Left renal cortex interstitium (tissue), 4 donors: ENCODE data around the gene NDUFB2. TPM values are rescaled to one million over a fixed set of nuclear protein-coding genes. Genes with fewer than 3 reads are reported as not detected.
"Not testable (repeated sequence)": the region's sequence is repeated elsewhere in the genome, so short reads cannot be mapped to it uniquely, and the experiment has no call there.

Experiments
- DNase-seq, 4 donors: peaks; one replicate each; pipeline ENCODE4 v3.0.0-alpha.2; 2013; ENCODE audit warnings: low read depth in 4 of 4, low spot score in 2 of 4, missing footprints in 1 of 4
- polyA plus RNA-seq, 4 donors: library from polyadenylated mRNA; unstranded; fragments of 120-200 nt; gene quantifications; one replicate each; pipeline ENCODE4 v1.2.1, GENCODE V29; 2013; ENCODE audit not compliant: insufficient read length in 4 of 4

NDUFB2 gene
- polyA plus RNA-seq, 4 donors = 176 to 235 (median 184) TPM

DNA sequence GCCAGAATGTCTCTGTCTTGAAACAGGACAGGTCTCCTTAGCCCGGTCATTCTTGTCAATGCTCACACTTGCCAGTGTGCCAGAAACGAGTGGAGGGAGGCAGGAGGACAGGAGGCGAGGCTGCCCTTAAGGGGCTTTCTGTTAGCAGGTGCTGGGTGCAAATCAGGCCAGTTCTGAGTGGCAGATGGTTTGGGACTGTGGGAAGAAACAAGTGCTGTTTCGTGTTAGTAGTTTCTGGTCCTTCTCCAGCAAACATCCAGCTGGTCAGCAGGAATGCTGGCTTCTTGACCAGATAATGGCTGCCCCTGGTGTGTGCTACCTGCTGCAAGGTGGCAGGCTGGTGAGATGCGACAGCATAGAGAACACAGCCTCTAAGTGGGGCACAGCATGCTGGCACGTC, 8.2 kb upstream of the NDUFB2 start:
- no peak for DNase-seq

DNA sequence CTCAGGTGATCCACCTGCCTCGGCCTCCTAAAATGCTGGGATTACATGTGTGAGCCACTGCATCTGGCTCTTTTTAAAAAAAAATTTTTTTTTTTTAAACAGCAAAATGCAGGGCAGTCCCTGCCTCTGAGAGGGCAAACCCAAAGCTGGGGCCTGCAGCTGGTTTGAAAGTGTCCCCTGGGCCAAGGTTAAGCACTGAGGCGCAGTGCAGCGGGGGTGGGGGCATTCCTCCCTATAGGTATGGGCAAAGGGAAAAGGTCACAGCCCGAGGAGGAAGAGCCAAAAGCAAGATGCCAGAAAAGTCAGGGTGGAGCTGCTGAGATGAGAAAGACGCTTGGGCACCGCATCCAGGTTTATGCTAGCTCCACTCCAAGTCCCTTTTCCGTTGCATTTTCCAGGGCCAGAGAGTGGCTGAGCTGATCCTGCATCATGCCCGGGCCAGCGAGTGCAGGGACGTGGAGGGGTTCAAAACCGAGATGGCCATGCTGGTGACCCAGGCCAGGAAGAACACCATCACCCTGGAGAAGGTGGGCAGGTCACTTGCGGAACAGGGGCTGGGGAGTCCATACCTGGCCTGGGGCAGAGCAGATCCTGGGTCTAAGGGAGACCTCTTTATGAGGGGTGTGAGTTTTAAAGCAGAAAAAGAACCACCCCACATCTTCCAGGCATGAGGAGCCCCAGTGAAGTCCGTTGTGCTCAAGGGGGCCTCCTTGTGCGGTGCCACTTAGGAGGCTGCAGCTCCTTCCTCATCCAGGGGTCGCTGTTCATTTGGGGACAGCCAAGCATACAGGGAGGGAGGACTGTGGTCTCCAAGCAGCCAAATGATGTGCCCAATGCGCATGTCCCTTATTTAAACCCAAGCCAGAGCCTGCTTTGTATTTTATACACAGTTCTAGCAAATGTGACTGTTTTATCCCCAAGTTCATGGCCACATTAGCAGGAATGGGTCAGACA, 7.0 kb upstream of the NDUFB2 start:
- DNase-seq = no peak

DNA sequence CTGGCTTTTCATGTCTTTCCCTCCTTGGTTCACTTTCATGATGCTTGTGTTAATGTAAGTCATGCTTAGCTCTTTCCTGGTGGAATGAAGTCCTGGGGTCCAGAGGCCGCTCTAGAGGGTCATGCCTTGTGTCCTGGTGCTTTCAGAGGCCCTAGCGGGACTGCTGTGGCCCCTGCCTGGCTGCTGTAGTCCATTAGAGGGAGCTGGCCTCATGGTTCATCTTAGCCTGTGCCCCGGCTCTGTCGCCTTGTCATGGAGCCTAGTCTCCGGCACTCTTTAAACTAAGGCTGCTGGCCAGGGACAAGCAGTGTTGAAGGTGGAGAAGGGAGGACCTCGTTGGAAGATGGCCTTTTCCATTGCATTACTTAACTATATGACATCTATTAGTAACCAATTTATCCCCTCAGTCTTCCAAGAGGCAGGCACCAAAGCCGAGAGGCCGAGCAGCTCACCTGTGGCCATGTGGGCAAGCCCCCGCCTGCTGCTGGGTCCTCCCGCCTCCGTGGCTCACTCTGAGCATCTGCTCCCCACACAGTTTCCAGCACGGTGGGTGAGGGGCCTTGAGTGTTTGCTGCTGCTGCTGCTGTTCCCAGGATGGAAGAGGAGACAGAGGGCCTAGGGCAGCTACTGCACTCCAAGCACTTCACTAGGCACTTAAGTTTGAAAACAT, 5.0 kb upstream of the NDUFB2 start:
- DNase-seq = no peak

GRCh38 chr7:140693849-140694248, 2.7 kb upstream of the NDUFB2 start:
- not testable (repeated sequence) for DNase-seq

- no peak for DNase-seq
Measured at GRCh38 chr7:140694592-140694991, 1.9 kb upstream of the NDUFB2 start.

DNA sequence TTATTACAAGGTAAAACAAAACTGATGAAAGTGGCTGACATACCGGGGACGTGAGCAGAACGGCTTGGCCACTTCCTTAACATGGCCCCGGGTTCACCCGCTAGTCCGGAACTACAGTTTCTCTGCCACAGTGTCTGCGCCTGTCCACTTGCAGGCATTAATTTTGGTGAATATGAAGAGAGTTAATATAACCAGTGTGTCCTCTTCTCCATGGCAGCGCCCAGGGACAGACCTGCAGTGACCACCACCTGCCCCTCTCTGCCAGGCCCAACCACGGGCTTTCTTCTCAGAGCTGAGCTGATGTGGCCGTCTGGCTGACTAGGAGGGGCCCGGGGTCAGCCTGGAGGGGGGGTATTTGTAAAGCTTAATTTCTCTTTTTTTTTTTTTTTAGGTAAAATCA, 1.1 kb upstream of the NDUFB2 start:
- DNase-seq = no peak

GRCh38 chr7:140696024-140696679, 356 bp upstream of the NDUFB2 start:
- DNase-seq = peak in 2 of 4 donors; percentile 87 to 93

GRCh38 chr7:140697447-140698143, 1.1 kb downstream of the NDUFB2 start:
- DNase-seq = no peak

GRCh38 chr7:140698477-140698876, 2.0 kb downstream of the NDUFB2 start:
- DNase-seq = no peak

- DNase-seq = no peak
Measured at GRCh38 chr7:140702774-140703173, 6.3 kb downstream of the NDUFB2 start.

DNA sequence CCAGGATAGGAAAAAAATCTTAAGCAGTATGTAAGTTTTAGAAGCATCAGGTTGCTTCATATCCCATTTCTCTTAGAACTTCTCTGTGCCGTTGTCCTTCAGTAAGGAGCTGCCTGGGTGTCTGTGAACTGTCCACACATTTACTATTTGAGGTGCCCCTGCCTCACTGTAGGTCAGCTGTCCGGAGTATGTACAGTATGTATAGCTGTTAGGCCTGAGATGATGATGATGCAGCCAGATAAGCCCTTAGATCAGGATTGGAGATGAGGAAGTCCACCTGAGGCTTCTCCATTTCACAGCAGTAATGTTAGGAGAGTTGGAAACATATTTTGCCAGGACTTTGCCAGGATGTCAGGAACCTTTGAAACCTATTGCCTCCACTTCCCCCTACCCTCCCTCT, 7.7 kb downstream of the NDUFB2 start:
- DNase-seq = no peak

DNA sequence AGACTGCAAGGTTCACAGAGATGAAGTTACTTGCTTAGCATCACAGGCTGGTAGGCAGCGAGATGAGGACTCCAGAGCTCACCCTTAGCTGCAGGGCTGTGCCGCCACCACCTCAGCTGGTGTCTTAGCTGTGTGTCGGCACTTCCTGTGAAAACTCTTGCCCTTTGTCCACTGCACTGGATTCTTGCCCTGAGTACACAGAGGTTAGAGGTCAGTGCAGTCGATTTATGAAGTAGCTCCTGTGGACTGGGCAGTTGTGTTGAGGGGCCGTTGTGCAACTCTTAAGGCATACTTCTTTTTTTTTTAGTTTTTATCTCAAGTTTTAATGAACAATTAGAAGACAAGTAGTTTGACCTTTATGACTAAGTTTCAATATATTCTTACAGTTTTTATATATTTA, 10.6 kb downstream of the NDUFB2 start:
- no peak for DNase-seq

GRCh38 chr7:140708764-140709163, 12.3 kb downstream of the NDUFB2 start:
- DNase-seq = not testable (repeated sequence)

- DNase-seq = not testable (repeated sequence)
Measured at GRCh38 chr7:140712392-140712791, 15.9 kb downstream of the NDUFB2 start.

- DNase-seq = no peak
Measured at GRCh38 chr7:140714331-140715040, 18.0 kb downstream of the NDUFB2 start.

DNA sequence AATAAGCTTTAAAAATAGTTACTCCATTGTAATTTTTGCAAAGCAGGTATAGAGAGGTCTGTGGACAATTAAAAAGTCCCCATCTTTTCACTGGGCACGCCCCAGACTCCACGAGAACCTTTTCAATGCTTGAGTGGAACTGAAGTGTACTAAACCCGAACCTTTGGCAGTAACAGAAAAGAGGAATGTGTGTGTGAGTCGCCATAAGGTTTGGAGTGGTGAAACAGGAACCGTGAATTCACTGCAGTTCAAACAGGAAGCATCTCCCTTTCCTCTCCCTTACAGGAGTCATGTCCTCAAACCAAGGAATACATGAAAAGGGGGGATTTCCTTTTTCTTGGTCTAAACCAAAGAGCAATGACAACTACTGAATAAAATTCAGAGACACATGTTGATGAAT, 23.2 kb downstream of the NDUFB2 start:
- DNase-seq = no peak

- no peak for DNase-seq
Measured at GRCh38 chr7:140722254-140722653, 25.7 kb downstream of the NDUFB2 start.

DNA sequence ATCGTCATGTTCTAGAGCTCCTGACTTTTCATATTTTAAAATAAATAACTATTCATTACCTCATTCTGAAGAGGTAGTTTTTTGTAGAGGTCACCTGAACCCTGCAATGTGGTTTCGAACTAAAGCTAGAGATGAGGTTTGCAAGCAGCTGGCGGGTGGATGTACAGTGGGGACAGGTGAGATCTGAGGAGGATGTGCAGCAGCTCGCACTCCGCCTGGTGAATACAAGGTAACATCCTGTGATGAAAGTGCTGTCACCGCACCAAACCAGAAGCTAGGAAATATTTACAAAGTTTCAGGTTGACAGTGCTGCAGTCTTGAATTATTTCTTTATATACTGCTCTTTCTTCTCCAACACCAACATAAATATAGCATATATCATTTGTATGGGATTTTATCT, 26.5 kb downstream of the NDUFB2 start:
- DNase-seq = no peak

GRCh38 chr7:140723574-140723973, 27.1 kb downstream of the NDUFB2 start:
- no peak for DNase-seq

GRCh38 chr7:140724706-140725105, 28.2 kb downstream of the NDUFB2 start:
- DNase-seq = no peak
